GM18861 (cell line): Measurements from ENCODE around the gene CC2D1A.

Source experiments
- ATAC-seq: cut with Tn5 transposase; IDR thresholded peaks from one replicate; pipeline ENCODE4 v1.9.1; 2021; ENCODE audit not compliant: unreplicated experiment

CC2D1A gene

DNA sequence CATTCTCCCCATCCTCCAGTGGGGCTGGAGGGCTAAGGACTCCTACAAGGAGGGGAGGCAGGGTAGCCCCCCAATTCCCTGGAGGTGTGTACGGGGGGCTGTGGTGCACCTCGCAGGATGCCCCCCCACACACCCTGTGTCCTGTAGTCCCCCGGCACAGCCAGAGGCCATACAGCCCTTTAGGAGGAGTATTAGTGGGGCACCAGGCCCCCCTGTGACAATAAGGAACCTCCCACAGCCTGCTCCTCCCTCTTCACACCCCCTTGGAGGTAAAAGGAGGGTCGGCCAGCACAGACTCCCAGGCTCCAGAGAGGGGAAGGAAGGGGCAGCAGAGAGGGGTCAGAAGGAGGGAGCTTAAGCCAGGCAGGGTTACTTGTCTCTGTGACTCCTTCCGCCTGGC, 29.2 kb upstream of the CC2D1A start, which contains the start of gene NANOS3:
TSS of gene NANOS3 (plus strand) at position 301 of the 400 bp plus-strand sequence. CDS start 115 bp downstream, outside the sequence.
- no peak for ATAC-seq

- no peak for ATAC-seq
These were observed 28.7 kb upstream of the CC2D1A start for GRCh38 chr19:13877303-13877702.

GRCh38 chr19:13880059-13881043, 25.6 kb upstream of the CC2D1A start:
- peak; percentile 69 for ATAC-seq

- no peak for ATAC-seq
These were observed 24.7 kb upstream of the CC2D1A start for GRCh38 chr19:13881251-13881691.

DNA sequence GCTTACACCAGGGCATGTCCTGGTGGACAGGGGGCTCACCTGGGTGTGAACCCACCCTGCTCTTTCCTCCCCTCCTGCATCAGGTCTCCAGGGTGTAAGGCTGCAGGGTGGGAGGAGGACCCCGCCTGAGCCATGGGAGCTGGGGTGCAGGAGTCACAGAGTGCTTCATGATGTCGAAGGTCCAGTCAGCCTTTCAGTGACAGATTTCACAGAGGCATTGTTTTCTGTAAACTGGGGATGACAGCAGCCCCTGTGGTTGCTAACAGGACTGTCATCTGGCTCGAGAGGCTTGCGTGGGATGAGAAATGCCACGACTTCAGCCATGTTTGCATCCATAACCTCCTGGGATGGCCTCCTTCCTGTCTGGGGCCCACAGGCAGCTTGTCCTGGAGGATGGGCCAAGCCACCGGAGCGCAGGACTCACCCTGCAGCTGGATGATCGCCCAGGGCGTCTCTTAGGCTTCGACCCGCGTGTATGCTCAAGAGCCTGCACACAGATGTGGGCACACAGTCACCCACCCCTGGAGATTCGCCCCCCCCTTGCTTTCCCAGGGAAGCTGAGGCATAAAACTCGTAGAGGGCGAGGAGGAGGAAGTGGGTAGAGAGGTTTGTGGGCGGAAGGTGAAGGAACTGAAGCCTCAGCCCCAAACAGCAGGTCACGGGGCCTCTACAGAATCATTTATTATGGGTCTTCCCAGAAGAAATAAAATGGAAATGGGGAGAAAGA, 24.1 kb upstream of the CC2D1A start:
- ATAC-seq: no peak

GRCh38 chr19:13882419-13882795, 23.6 kb upstream of the CC2D1A start:
- no peak for ATAC-seq

DNA sequence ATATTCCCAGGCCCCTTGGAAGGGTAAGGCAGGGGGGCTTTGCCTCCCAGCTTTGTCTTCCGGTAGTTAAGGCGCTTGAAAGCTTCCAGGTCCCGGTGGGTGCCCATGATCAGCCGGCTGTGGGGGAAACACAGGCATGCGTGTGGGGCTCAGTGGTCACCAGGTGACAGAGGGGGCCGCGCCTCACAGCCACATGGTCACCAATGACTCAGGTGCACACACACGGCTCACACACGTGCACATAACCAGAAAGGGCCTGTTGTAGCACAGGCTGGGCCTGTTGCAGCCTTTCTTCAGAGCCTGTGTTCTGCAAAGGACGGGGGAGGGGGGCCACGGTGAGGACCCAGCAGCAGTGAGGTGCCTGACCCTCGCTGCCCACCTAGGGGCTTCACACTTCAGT, 23.2 kb upstream of the CC2D1A start:
- ATAC-seq: no peak

DNA sequence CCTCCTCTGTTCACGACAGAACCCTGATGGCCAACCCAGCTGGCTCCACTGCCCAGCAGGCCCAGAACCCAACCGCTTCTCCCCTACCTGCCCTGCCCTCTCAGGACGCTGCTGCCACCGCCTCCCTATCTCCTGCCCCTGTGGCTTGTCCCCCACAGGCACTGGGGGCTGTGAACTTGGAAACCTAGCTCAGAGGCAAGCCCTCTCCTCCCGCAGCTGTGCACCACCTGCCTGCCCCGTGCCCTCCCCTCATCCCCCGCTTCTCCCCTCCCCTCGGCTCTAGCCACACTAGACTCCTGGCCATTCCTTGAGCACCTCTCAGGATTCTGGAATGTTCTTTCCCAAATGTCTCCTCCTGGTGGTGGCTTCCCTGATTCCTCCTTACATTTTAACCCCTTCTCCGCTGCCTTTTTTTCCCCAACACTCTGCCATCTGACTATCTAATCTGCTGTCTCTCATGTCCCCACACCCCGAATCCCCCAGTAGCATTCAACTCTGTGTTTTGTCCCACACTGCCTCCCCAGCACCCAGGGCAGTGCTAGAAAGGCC, 22.4 kb upstream of the CC2D1A start:
- no peak for ATAC-seq

DNA sequence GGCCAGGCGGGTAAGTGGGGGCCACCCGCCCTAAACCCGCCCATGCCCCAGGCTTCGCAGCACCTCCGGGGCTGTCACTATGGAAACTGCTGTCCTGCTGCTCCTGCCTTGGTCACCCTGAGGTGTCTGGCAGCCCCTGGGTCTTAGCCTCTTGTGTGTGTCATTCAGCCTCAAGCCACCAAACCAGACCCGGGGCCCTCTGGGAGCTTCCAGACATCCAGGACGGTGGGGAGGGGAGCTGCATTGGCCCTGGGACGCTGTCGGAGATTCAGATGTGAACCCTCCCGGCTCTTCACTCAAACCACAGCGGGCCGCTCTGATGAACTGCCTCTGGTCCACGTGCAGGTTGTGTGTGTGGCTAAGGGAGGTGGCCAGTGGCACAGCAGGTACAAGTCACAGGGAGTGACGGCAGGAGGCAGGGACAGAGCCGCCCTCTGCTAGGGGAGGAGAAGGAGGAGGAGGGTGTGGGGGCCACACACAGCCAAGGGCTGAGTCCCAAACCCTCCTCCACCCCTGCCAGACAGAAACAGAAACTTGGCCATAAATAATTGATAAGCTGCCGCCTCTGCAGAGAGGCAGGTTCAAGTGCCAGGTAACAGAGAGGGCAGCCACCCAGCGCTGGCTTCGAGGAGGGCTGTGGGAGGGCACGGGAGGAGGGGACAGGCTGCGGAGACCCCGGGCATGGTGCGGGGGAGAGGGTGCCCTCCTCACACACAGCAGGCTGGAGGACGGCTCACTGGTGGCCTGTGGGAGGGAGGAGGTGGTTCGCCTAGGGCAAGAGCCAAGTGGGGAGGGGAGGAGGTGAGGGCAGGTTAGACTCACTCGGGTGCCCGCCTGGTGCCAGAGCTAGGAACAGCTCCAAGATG, 21.0 kb upstream of the CC2D1A start:
- no peak for ATAC-seq

GRCh38 chr19:13885826-13886365, 20.1 kb upstream of the CC2D1A start:
- ATAC-seq: no peak

DNA sequence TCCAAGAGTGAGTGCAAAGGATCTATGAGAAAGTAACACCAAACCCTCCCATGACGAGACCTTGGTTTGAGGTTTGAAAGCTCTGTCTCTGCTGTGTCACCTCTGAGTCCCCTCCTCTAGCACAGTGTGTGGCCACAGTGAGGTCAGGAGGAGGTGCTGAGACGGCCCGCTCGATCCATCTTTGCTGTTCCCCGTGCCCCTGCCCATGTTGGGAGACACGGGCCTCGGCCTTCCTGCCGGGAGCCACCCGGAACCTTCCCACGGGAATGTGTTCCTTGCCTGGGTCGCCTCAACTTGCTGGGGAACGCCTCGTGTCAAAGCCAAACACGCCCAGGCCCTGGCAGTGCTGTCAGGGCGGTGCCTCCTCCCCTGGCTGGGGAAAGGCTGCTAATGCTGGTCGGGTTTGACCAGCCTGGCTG, 19.0 kb upstream of the CC2D1A start:
- ATAC-seq: no peak

DNA sequence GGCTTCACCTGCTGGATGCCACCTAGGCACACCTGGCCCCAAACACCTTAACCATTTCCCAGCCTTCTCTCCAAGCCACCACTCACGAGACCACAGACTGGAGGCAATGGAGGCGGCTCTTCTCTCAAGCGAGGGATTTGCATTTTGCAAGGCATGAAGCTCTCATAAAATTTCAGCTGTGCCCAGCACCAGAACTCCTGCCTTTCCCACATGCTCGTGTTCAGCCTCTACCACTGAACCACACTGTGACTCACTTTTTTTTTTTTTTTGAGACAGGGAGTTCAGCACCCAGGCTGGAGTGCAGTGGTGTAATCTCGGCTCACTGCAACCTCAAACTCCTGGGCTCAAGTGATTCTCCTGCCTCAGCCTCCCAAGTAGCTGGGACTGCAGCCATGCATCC, 18.5 kb upstream of the CC2D1A start:
- no peak for ATAC-seq

GRCh38 chr19:13888281-13888680, 17.7 kb upstream of the CC2D1A start:
- ATAC-seq: no peak

DNA sequence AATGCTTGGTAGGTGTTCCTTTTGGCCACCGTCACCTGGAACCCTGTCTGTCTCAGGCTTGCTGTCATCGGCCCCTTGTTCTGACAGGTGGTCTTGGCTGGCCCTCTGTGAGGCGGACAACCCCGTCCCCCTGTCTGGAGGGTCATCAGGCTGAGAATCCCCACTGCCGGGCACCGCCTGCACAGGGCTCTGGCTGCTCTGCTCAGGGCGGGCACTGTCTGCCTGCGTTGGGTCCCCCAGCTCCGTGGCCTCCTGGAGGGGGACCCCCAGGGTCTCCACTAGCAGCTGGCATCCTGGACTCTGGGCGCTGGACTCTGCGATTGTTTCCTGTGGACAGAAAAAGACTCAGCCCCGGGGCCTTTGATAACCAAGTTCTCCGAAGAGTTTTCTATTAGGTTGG, 15.9 kb upstream of the CC2D1A start:
- no peak for ATAC-seq

DNA sequence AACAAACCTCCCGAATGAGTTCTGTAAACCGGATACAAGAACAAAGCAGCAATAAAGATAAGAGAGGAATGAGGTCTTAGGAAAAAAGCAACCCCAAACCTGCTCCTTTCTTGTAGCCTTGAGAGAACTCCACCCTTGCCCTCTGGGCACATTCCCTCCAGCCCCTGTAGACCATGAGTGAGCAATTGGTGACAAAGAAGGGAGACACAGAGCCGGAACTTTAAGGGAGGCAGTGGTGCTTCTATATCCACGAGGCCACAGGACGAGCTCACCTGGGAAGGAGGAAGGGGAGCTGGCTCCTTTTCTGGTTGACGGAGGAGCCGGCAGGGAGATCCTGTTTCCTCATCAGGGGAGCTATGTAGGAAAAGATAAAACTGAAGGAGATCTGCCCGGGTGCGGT, 13.1 kb upstream of the CC2D1A start:
- no peak for ATAC-seq

- no peak for ATAC-seq
These were observed 11.4 kb upstream of the CC2D1A start for GRCh38 chr19:13894552-13894951.

- no peak for ATAC-seq
These were observed 9.8 kb upstream of the CC2D1A start for GRCh38 chr19:13896227-13896626.

- no peak for ATAC-seq
These were observed 6.6 kb upstream of the CC2D1A start for GRCh38 chr19:13899393-13899792.

- ATAC-seq: no peak
These were observed 6.0 kb upstream of the CC2D1A start for GRCh38 chr19:13899912-13900584.
